ENCODE data around the gene PARVG.

DNA sequence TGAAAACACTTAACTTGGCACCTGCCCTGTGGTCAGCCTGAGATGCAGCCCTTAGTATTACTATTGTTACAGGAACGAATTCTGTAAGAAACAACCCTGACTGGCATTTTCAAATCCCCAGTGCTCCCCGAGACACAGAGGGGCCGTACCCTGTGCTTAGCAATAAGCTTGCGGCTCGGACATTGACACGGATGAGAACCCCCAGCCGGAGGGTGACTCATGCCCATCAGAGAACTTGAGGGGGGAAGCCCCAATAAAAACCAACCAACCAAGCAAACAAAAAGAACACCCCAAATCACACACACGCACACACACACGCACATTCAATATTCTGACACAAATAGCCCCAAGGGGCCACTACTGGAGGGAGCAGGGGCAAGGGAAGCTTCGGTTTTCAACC is 68.2 kb downstream of the PARVG start:
- TF ChIP-seq, protein P1, sequence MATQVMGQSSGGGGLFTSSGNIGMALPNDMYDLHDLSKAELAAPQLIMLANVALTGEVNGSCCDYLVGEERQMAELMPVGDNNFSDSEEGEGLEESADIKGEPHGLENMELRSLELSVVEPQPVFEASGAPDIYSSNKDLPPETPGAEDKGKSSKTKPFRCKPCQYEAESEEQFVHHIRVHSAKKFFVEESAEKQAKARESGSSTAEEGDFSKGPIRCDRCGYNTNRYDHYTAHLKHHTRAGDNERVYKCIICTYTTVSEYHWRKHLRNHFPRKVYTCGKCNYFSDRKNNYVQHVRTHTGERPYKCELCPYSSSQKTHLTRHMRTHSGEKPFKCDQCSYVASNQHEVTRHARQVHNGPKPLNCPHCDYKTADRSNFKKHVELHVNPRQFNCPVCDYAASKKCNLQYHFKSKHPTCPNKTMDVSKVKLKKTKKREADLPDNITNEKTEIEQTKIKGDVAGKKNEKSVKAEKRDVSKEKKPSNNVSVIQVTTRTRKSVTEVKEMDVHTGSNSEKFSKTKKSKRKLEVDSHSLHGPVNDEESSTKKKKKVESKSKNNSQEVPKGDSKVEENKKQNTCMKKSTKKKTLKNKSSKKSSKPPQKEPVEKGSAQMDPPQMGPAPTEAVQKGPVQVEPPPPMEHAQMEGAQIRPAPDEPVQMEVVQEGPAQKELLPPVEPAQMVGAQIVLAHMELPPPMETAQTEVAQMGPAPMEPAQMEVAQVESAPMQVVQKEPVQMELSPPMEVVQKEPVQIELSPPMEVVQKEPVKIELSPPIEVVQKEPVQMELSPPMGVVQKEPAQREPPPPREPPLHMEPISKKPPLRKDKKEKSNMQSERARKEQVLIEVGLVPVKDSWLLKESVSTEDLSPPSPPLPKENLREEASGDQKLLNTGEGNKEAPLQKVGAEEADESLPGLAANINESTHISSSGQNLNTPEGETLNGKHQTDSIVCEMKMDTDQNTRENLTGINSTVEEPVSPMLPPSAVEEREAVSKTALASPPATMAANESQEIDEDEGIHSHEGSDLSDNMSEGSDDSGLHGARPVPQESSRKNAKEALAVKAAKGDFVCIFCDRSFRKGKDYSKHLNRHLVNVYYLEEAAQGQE (tag by site-specific recombination; IDR thresholded peaks at IDR 0.05): no peak
- TF ChIP-seq ZNF391 (tag by site-specific recombination; IDR thresholded peaks at IDR 0.05; ENCODE audit: borderline replicate concordance, low read depth) (no peak), TCF7L2 (IDR thresholded peaks at IDR 0.05; ENCODE audit: borderline replicate concordance, low read depth, low read length) (no peak), ZNF660 (tag by site-specific recombination; IDR thresholded peaks at IDR 0.05) (no peak), KLF10 (tag by site-specific recombination; IDR thresholded peaks at IDR 0.05) (no peak), ZSCAN30 (tag by site-specific recombination; IDR thresholded peaks at IDR 0.05) (no peak)
- TF ChIP-seq, protein P2, sequence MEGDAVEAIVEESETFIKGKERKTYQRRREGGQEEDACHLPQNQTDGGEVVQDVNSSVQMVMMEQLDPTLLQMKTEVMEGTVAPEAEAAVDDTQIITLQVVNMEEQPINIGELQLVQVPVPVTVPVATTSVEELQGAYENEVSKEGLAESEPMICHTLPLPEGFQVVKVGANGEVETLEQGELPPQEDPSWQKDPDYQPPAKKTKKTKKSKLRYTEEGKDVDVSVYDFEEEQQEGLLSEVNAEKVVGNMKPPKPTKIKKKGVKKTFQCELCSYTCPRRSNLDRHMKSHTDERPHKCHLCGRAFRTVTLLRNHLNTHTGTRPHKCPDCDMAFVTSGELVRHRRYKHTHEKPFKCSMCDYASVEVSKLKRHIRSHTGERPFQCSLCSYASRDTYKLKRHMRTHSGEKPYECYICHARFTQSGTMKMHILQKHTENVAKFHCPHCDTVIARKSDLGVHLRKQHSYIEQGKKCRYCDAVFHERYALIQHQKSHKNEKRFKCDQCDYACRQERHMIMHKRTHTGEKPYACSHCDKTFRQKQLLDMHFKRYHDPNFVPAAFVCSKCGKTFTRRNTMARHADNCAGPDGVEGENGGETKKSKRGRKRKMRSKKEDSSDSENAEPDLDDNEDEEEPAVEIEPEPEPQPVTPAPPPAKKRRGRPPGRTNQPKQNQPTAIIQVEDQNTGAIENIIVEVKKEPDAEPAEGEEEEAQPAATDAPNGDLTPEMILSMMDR (tag by site-specific recombination; IDR thresholded peaks at IDR 0.05): no peak
- TF ChIP-seq, protein P3, sequence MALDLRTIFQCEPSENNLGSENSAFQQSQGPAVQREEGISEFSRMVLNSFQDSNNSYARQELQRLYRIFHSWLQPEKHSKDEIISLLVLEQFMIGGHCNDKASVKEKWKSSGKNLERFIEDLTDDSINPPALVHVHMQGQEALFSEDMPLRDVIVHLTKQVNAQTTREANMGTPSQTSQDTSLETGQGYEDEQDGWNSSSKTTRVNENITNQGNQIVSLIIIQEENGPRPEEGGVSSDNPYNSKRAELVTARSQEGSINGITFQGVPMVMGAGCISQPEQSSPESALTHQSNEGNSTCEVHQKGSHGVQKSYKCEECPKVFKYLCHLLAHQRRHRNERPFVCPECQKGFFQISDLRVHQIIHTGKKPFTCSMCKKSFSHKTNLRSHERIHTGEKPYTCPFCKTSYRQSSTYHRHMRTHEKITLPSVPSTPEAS (tag by site-specific recombination; IDR thresholded peaks at IDR 0.05): no peak
- TF ChIP-seq, protein P4, sequence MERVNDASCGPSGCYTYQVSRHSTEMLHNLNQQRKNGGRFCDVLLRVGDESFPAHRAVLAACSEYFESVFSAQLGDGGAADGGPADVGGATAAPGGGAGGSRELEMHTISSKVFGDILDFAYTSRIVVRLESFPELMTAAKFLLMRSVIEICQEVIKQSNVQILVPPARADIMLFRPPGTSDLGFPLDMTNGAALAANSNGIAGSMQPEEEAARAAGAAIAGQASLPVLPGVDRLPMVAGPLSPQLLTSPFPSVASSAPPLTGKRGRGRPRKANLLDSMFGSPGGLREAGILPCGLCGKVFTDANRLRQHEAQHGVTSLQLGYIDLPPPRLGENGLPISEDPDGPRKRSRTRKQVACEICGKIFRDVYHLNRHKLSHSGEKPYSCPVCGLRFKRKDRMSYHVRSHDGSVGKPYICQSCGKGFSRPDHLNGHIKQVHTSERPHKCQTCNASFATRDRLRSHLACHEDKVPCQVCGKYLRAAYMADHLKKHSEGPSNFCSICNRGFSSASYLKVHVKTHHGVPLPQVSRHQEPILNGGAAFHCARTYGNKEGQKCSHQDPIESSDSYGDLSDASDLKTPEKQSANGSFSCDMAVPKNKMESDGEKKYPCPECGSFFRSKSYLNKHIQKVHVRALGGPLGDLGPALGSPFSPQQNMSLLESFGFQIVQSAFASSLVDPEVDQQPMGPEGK (tag by site-specific recombination; IDR thresholded peaks at IDR 0.05): no peak
- TF ChIP-seq, protein P5, sequence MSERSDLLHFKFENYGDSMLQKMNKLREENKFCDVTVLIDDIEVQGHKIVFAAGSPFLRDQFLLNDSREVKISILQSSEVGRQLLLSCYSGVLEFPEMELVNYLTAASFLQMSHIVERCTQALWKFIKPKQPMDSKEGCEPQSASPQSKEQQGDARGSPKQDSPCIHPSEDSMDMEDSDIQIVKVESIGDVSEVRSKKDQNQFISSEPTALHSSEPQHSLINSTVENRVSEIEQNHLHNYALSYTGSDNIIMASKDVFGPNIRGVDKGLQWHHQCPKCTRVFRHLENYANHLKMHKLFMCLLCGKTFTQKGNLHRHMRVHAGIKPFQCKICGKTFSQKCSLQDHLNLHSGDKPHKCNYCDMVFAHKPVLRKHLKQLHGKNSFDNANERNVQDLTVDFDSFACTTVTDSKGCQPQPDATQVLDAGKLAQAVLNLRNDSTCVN (tag by site-specific recombination; optimal IDR thresholded peaks at IDR 0.05): no peak
